ENCODE results near the gene COA3.
A peak's percentile ranks its signal among the peaks of the same experiment; 100 is the strongest.

Gene COA3

DNA sequence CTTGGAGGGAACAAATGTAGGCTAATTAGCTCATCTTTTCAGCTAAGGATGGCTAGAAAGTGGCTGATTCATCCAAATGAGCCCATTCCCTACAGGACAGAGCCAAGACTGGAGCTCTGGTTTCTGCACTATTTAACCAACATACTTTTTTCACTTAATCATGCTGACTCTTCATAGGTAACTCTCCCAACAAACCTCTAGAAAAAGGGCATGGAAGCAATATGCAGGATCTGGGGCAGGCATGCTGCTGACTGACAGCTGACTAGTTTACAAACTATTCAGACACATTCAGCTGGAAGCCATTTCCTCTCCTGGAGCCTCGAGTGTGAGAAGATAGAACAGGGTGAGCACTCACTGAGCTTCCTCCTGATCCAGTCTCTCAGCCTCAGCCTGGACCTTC lies 19.4 kb upstream of the COA3 start:
- peak; percentile 77 for DNase-seq

DNA sequence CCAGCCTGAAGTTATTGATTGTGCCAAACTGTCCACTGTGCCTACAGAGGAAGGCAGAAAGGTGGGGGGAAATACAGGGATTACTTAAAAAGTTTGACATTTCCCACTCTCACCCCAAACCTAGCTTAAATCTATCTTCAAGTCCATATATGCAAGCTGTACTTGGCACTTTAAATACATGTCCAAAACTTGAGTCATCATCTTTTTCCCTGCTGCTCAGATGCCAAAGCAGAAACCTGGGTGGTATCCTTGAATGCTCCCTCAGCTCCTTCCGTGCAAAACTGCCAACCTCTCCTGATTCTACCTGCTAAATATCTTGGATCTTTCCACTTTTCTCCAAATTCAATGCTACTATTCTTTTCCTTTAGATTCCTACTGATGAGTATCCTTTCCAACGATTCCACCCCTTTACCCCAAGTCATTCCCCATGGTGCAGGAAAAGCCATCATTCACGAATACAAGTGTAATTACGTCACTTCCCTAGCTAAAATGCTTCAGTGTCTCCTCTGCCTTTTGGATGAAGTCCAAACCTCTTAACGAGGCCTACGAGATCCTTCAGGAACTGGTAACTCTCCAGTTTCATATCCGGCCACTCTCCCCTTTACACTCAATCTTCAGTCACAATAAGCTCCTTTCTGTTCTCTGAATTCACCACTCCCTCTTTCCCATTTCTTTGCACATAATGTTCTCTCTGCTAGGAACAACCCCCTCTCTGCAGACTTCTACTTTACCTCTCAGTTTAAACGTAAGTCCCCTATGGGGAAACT lies 16.3 kb upstream of the COA3 start:
- DNase-seq = peak; percentile 96

DNA sequence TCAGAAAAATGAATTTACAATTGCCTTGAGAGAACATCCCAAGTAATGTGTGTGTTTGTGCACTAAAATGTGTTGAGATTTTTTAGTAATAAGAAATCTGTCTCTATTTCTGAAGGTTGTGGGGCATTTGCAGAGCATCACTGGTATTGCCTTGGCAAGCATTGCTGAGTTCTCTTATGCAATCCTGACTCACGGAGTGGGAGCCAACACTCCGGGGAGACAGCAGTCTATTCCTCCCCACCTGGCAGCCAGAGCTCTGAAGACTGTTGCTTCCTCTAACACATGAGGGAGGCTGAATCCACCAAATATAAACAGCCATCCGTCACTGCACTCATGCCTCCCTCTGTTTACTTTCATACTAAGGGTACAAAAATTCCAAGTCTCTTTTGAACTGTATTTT lies 10.7 kb upstream of the COA3 start:
- peak; percentile 80 for DNase-seq

DNA sequence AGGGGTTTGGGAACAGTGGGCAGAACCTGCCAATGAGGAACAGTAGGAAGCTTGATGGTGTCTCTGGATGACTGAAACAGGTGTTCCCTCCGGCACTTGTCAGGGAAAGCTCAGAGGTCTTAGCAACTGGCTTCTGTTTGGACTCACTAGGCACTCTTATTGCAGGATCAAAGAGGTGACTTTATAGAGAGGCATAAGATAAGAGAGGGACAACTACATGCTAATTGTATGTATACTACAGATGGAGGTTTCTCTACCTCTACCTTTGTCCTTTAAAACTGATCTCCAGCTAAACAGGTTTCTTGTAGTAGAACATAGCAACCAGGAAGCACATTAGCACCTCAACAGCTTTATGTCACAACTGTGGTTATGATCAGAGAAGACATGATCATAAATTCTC lies 7.7 kb upstream of the COA3 start:
- no peak for DNase-seq

DNA sequence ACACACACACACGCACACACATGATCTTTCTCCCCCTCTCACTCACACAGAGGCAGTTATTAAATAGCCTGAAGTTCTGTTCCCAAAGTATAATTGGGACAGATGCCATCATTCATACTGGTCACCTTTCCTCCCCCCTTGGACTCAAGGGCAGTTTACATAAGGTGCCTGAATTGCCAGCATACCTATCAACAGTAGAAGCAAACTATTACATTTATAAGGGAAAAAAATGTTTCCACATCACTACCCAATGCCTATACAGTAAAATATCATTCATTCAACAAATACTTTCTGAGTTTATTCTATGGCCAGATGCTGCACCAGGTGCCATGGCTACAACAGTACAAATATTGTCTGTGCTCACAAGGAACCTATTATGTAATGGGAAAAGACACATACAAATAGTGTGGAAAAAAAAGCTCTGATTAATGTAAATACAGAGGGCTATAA lies 6.4 kb upstream of the COA3 start:
- DNase-seq = no peak

DNA sequence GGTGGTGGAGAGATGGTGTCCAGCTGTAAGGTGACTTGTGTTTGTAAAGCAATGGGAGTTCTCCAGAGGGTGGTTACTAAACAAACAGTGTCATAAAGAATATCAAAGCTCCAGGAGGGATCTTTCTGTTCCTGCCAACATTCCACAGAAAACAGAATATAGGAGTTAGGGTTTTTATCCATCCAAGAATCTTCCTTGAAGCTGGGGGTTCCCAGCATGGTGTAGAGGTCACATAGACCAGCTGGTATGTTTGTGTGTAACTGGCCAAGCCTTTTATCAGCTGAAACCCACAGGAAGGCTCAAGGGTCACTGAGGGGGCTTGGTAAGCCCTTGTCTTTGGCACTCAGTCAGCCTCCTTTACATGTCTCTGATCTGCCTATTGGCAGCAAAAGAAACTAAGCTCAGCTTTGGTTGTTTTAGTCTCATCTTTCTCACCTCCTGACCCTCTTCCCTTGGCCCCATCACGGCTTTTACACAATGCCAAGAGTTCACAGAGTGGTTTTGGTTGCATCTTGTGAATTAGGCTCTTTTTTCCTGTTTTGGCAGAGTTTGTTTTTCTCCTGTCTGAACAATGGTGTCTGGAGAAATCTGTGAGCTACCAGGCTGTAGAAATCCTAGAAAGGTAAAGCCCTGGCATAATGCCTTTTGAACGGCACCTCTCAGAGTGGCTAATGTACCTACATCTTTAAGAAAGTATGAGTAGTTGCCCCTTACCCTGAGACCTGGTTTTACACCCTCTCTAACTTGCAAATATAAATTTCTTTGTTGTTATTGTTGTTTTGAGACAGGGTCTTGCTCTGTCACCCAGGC lies 4.8 kb upstream of the COA3 start:
- DNase-seq = no peak

DNA sequence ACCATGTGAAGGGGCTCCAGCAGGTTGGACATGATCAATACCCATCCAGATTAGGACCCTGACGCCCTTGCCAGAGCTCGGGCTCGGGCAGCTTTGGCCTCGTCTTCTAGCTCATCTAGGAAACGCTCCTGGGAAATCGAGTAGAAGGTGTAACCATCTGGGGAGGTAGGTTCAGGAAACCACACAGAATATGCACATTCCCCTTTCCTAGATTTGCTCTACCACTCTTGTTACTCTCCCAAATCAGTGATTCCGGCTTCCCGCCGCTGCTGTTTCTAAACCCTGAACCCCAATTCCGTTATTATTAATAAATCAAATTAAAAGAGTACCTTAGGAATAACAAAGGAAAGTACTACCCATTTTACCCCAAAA lies 507 bp downstream of the COA3 start:
- DNase-seq = no peak

DNA sequence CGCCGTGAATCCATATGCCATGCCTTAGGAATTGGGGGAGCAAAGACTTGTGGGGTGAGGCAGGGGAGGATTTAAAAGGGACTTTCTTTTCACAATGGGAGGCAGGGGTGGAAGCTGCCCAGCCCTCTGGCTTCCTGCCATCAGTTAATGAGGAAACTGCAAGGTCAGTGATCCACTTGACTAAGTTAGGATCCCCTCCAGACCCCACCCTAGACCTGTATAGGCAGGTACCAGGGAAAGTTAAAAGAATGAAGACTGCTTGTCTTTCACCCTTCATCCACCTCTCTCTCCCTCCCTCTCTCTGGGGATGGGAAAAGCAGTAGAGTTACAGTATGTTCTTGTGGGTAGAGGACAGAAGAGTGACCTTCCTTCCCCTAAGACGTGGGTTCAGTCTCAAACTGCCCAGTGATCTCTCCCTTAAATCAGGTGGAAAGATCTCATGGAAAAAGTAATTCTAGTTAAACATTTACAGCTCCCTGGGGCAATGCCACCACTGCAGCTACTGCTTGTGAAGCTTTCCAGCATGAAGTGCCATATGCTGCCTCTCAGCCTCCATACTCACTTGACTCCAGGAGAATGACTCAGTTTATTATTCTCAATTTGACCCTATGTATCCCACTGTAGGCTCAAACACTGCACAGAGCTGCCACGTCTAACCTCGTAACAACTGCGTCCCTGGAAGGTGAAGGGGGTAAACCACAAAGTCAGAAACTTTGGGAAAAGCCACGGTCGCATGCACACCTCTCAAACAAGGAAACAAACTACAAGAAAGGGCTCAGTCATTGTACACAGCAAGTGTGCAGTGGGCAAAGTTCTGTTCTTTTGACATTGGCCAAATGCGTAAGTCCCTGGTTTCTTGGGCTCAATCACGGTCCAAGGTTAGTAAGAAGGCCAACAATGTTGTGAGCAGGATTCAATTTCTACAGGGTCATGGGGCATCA lies 1.2 kb downstream of the COA3 start:
- no peak for DNase-seq

DNA sequence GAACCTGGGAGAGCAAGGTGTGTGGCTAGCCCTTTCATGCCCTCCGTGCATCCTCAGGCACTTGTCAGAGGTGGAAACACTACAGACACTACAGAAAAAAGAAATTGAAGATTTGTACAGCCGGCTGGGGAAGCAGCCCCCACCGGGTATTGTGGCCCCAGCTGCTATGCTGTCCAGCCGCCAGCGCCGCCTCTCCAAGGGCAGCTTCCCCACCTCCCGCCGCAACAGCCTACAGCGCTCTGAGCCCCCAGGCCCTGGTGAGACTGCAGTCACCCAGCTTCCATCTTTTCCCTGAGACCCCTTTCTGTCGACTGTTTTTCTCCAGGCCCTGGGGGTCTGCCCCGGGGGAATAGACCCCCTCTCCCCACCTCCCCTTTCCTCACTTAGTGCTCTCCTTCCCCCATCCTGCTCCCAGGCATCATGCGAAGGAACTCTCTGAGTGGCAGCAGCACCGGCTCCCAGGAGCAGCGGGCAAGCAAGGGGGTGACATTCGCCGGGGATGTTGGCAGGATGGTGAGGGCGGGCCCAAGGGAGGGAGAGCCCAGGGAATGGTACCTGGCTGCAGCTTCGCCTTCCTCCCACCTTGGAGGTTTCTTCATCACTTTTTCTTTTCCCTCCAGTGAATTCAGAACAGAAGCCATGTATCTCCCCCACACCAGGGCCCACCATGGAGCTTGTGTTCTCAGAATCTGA lies 2.3 kb downstream of the COA3 start:
- no peak for DNase-seq

DNA sequence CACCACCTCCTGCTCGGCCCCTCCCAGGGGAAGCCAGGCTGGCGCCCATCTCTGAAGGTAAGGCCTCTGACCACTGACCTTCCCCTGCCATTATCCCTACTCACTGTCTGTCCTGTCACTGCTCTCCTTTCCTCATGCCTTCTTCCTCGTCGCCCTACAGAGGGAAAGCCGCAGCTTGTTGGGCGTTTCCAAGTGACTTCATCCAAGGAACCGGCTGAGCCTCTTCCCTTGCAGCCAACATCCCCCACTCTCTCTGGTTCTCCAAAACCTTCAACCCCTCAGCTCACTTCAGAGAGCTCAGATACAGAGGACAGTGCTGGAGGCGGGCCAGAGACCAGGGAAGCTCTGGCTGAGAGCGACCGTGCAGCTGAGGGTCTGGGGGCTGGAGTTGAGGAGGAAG lies 3.0 kb downstream of the COA3 start:
- no peak for DNase-seq

DNA sequence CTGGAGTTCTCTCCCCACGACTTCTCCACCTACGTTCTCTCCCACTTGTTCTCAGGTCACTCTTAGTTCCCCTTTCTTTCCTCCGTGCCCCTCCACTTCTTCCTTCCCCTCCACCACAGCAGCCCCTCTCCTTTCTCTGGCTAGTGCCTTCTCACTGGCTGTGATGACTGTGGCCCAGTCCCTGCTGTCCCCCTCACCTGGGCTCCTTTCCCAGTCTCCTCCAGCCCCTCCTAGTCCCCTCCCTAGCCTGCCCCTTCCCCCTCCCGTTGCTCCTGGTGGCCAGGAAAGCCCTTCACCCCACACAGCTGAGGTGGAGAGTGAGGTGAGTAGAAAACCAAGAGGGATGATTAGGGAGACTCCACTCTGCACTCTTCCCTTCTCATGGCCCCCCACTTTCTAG lies 3.4 kb downstream of the COA3 start:
- no peak for DNase-seq

DNA sequence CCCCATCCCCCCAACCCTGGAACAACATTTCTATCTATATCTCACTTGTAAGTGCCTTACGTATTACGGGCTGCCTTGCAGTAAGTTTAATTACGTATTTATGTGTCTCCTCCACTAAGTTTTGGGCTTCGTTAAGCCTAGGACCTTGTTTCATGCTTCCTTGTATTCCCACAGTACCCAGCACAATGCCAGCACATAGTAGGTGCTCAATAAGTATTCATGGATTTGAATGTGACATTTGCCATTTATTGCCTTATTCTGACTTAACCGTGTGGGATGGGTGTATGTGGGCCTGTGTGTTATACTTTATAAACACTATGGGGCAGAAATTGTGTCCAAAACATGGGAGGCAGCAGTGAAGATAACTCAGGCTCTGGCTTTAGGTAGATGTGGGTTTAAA lies 6.0 kb downstream of the COA3 start:
- no peak for DNase-seq

DNA sequence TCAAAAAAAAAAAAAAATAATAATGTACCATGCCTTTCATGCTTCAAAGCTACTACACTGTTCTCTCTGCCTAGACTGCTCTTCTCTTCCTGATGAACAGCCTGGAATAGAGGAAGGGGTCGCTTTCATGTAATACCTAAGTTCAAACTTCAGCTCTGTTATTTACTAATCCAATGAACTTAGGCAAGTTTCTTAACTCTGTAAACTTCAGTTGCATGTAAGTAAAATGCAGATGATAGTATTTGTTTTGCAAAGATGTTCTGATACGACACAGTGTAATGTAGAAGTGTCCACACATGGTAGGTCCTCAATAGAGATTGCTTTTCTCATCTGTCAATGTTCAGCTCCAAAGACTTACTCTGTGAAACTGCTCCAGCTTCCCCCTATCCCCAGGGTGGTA lies 6.6 kb downstream of the COA3 start:
- no peak for DNase-seq

DNA sequence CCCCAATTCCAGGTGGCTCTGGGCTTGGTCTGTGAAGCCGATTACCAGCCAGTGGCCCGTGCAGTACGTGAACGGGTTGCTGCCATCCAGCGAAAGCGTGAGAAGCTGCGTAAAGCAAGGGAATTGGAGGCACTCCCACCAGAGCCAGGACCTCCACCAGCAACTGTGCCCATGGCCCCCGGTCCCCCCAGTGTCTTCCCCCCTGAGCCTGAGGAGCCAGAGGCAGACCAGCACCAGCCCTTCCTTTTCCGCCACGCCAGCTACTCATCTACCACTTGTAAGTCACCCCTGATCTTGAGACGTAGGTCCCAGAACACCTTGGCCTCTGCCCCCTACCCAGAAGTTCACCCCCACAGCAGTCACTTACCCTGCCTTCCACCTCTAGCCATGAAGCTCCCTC lies 11.2 kb downstream of the COA3 start:
- DNase-seq = no peak

DNA sequence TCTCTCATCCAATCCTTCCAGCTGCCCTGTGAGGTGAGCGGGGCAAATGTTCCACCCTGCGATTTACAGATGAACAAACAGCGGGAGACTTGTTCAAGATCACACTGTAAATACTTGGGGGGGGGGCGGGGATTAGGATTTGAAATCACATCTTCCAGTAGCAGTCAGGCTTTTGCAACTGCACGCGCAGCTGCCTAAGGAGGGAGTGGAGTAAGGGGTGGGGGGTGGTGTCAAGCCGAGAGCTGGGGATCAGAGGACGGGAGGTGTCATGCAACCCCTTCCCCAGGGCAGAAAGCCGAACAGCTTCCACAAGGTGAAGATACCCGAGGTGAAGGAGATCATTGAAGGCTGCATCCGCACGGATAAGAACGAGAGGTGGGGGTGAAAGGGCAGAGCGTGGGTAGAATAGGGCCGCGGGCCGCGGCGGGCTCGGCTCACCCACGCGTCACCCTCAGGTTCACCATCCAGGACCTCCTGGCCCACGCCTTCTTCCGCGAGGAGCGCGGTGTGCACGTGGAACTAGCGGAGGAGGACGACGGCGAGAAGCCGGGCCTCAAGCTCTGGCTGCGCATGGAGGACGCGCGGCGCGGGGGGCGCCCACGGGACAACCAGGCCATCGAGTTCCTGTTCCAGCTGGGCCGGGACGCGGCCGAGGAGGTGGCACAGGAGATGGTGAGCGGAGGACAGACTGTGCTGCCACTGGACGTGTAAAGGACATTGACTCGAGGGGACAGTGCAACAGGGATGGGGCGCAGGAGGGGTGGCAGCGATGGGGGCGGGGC lies 13.5 kb downstream of the COA3 start:
- DNase-seq = no peak

DNA sequence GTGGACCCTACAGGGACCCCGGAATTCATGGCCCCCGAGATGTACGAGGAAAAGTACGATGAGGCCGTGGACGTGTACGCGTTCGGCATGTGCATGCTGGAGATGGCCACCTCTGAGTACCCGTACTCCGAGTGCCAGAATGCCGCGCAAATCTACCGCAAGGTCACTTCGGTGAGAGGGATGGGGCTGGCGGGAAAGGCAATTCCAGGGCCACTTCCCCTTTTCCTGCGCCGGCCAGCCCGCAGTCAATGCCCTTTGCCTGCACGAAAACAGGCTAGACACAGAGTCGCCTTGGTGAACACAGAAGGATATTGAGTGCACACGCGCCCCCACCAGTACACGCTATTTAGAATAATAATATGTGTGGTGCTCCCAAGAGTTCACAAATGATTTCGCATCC lies 14.1 kb downstream of the COA3 start:
- no peak for DNase-seq

DNA sequence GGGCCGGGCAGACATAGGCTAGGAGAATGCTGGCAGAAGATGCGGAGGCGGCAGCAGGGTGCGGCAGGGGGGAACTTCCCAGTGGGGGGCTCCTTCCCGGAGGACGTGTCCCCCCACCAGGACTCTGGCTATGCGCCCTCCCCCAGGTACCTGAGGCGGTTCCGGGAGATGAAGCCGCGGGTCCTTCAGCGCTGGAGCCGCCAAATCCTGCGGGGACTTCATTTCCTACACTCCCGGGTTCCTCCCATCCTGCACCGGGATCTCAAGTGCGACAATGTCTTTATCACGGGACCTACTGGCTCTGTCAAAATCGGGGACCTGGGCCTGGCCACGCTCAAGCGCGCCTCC lies 14.7 kb downstream of the COA3 start:
- no peak for DNase-seq

DNA sequence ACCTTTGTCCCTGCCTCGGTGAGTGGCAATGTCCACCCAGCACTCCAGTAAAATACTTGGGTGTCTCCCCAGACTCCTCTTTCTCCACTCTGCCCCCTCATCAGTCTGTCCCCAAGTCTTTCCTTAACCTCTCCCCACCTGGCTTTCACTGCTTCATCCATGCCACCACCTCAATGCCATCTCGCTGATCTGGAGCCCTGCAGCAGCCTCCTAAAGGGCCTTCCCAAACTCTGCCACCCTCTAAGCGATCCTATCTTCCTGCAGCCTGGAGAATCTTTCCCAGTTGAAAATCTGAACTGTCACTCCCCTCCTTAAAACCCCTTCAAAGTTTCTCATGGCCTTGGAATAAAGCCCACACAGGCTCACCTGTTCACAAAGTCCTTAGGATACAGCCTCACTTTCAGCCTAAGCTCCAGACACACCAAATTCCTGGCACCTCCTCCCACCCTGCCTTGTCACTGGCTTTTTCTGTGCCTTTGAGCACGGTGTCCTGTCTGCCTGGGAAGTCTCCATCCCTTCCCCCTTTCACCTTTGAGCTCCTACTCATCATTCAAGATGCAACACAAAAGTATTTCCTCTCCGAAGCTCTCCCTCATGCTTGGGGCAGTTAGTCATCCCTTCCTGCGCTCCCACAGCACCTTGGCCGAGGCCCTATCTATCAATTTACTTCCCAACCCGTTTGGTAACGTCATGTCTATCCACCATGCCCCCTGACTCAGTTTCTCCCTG lies 15.3 kb downstream of the COA3 start:
- peak; percentile 89 for DNase-seq

DNA sequence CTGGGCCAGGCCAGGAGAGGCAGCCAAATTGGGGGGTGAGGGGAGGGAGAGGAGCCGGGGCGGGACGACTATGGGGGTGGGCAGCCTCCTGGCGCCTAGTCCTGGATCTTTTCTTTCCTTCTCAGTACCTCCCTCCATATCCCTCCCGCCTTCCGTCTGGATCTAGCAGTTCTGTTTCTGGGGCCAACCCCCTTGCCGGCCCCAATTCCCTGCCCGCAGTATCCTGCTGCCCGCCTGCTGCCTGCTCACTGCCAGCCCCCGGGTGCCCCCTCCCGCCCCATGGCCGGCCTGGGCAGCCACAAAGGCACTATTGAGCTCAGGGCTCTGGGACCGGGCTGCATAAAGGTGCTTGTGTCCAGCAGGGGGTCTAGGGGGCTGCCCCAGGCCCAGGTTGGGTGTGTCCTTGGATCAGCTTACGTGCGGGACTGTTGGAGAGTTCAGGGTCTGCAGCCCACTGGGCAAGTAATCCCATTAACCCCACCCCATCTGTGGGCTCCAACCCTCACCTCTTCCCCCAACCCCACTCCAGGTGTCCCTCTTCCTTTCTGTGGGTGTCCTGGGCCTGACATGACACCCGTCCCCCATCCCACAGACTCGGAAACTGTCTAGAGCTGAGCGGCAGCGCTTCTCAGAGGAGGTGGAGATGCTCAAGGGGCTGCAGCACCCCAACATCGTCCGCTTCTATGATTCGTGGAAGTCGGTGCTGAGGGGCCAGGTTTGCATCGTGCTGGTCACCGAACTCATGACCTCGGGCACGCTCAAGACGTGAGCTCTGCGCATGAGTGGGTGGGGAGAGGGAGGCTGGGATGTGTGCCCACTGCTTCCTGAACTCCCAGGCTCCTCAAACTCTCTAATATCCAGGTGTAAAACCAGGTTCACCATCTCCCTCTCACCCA lies 16.1 kb downstream of the COA3 start:
- DNase-seq = peak; percentile 34

DNA sequence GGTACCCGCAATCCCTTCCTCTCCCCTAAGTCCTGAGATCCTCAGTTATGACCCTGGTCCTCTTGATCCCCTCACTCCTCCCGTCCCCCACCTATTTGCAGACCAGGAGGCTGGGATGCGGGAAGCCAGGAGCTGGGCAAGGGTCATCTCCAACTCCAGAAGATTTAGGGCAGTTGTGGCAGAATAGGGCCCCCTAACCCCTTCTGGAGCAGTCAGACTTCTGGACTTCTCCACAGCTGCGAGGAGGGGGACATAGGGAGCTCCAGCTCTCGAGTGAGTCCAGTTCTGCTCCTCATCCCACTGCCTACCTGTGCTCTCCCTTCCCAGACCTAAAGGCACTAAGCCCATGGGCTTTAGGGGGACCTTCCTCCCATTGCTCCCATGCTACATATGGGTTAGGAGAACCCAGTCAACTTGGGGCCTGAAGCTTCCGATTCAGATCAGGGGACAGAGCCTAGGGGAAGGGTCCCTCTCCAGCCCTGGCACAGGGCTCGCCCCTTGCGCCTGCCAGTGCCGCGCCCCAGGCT lies 16.8 kb downstream of the COA3 start:
- no peak for DNase-seq

Measured in EL (cell line).